NCI-H345 treated with DMSO at 0.1 percent for 48 hours (cell line): Measurements from ENCODE around the gene AKAP8.
"Not testable (repeated sequence)": the region's sequence is repeated elsewhere in the genome, so short reads cannot be mapped to it uniquely, and the experiment has no call there.

Experiments used
- DNase-seq: peaks from one replicate; lab custom pipeline; 2025; ENCODE audit not compliant: unreplicated experiment; lab: John Stamatoyannopoulos, UW

AKAP8 gene

DNA sequence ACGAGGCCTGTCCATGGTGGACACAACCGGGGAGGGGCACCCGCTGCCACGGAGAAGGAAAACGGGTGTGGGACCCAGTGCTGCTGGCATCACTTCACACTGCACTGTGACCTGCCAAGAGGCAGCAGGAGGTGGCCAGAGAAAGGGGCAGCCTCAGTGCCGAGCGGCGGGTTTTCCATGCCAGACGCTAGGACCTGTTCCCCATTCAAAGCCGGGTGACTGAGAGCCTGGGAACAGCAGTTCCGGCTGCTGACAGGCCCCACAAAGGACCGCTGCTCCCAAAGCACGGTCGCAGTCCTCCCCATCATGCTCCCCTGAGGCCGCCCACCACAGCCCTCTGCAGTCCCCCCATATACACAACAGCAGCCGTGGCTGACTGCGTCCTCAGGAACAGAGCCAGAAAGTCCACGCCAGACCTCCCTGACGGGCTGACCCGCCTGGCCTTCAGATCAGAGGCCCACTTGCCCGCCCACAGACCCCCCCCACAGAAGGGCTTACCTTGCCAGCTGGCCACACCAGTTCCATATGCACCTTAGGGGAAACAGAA, 5.4 kb downstream of the AKAP8 start:
- DNase-seq, result no peak

- no peak for DNase-seq
These were observed 5.9 kb downstream of the AKAP8 start for GRCh38 chr19:15373644-15374043.

GRCh38 chr19:15372891-15373301, 6.7 kb downstream of the AKAP8 start:
- DNase-seq, result no peak

GRCh38 chr19:15372470-15372869, 7.1 kb downstream of the AKAP8 start:
- DNase-seq, result no peak

DNA sequence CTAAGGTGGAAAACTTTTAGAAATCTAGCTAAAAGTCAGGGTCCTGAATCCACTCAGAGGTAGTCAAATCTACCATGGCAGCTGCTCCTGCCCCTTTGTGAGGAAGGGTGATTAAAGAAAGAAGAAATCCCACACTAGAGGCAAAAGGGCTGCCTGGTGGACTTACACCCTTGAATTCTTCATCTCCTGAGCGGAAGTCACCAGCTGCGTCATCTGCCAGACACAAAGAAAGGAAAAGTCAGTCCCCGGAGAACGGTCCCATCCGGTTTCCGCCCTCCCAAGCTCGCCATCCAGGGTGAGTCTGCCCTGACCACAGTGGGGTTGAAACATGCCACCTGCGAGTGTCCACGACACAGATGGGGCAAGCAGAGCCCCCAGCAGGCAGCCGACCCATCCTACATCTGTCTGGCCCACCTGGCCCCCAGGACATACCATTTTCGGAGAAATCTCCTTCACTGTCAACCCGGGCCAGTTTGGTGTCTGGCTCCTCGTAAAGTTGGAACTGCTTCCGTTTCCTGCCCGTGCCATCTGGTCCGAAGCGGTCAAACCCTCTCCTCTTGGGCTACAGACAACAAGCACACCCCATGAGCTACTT, 7.7 kb downstream of the AKAP8 start:
- DNase-seq, result no peak

DNA sequence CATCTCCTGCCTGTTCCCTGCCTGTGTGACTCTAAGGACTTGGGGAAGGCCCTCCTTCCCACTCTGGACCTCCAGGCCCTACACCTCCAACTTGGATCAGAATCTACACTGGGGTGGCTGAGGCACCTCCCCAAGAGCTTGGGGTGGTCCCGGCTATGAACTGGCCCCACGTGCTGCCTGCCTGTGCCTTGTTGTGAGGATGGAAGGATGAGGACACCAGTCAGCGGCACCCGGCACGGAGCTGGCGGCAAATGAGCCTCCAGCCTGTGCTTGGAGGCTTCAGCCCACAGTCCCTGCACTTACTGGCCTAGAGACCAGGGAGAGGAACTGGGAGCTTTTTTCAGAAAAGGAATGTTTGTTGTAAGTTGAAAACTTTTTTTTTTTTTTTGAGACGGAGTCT, 8.5 kb downstream of the AKAP8 start:
- DNase-seq, result no peak

- DNase-seq, result no peak
These were observed 10.0 kb downstream of the AKAP8 start for GRCh38 chr19:15369594-15369891.

GRCh38 chr19:15368798-15369593, 10.6 kb downstream of the AKAP8 start:
- no peak for DNase-seq

DNA sequence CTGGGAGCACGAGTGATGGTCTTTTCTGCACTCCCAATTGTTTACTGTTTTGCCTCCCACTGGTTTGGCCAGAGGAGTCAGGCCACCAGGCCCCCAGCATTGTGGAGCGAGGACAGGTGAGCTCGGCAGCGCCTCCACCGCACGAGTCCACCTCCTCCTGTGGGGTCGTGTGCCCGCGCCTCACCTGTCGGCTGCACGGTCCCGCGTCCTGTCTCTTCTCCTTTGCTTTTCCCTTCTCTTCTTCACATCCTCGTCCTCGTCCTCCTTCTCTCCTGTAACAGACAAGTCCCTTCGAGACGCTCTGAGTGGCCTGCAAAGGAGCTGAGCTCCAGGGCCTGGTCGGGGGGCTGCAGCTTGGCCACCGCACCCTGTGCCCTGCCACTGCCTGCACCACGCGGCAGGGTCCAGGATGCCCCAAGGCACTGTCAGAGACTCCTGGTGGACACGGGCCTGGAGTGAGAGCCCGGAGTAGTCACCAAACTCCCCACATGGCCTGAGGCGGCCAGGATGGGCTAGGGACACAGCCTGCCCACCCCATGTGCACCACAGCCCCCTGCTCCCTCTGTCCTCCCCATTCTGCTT, 11.4 kb downstream of the AKAP8 start:
- DNase-seq, result no peak

DNA sequence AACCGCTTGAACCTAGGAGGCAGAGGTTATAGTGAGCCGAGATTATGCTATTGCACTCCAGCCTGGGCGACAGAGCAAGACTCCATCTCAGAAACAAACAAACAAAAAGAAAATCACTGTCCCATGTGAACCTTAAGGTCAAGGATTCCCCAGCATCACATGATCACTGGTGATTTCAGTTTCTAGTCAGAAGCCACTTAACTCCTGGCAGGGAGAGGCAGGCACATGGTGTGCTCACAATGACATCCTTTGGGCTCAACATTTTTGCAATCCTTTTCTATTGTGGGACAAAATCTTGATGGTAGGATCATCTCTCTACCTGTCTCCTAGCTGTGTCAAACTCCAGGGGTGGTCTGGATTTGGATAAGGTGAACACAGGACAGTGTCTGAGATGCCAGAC, 12.1 kb downstream of the AKAP8 start:
- DNase-seq, result no peak

- DNase-seq, result no peak
These were observed 14.3 kb downstream of the AKAP8 start for GRCh38 chr19:15365264-15365663.

- not testable (repeated sequence) for DNase-seq
These were observed 15.8 kb downstream of the AKAP8 start for GRCh38 chr19:15363791-15364190.

GRCh38 chr19:15363048-15363447, 16.5 kb downstream of the AKAP8 start:
- not testable (repeated sequence) for DNase-seq

GRCh38 chr19:15360015-15360414, 19.6 kb downstream of the AKAP8 start:
- DNase-seq, result not testable (repeated sequence)

- DNase-seq, result no peak
These were observed 20.7 kb downstream of the AKAP8 start for GRCh38 chr19:15358918-15359317.

- DNase-seq, result no peak
These were observed 21.7 kb downstream of the AKAP8 start for GRCh38 chr19:15357906-15358305.

- DNase-seq, result no peak
These were observed 24.9 kb downstream of the AKAP8 start for GRCh38 chr19:15354566-15355296.

DNA sequence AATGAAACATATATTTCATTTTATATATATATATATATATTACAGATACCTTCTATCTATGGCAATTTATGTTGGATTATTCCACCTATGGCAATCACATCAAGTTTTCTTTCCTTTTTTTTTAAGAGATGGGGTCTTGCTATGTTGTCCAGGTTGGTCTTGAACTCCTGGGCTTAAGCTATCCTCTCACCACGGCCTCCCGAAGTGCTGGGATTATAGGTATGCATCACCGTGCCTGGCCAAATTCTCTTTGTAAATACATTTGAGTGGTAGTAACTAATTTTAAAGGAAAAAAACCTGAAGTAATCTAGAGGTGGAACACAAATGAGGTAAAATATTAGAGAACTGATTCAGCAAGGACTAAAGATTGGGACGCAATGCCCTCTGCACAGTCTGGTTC, 25.7 kb downstream of the AKAP8 start:
- no peak for DNase-seq

- not testable (repeated sequence) for DNase-seq
These were observed 27.1 kb downstream of the AKAP8 start for GRCh38 chr19:15352535-15352934.

- DNase-seq, result not testable (repeated sequence)
These were observed 38.3 kb downstream of the AKAP8 start for GRCh38 chr19:15341328-15341727.

DNA sequence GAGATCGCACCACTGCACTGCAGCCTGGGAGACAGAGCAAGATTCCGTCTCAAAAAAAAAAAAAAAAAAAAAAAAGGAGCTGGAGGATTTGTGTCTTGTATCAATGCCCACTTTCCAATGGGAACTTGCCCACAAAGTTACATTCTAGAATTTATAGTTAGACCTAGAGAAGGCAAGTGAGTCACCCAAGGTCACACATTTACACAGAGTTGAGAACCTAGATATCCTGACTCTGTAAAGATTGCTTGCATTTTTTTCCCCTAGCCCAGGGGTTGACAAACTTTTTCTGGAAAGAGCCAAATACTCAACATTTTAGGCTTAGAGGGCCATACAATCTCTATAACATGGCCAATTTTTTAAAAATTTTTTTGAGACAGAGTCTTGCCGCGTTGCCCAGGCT, 39.5 kb downstream of the AKAP8 start:
- no peak for DNase-seq

DNA sequence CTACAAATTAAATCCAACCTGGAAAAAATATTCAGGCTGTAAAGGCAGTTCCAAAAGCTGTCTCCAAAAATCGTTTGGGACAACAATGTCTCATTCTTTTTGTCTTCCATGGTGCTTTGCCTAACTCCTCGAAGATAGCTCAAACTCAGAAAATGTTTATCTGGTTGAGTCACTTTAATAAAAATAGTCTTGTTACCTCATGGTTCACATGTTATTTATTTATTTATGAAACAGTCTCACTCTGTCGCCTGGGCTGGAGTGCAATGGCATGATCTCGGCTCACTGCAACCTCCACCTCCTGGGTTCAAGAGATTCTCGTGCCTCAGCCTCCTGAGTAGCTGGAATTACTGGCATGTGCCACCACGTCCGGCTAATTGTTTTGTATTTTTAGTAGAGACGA, 42.4 kb downstream of the AKAP8 start:
- no peak for DNase-seq
